ENCODE measurements around the gene RASSF5. TPM values are rescaled to one million over a fixed set of nuclear protein-coding genes. Genes with fewer than 3 reads are reported as not detected.

The RASSF5 gene
- total and polyA plus RNA-seq, 2 of the 13 experiments (the other 11 are each of a cell fraction or from before 2014, with no cell fraction given) = 0.18 to 0.40 TPM

DNA sequence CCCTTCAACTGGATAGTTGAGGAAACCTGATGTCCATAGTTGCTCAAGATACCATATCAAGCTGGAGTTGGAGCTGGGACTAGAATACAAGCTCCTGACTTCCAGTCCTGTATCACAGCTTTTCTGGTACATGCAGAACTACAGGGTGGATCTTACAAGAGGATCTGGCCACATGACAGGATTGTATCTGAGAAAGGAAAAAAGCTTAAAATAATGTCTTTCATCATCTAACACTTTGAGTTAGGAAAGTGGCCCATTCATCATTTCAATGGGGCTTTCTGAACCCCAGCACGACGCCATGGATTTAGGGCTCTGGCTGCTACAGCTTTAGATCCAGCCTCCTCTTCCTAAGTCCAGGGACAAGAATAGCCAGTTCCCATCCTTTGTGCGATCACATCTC is 46.9 kb downstream of the RASSF5 start (continued):
- no peak for TF ChIP-seq TSC22D2 (CRISPR knock-in tag; IDR thresholded peaks at IDR 0.05; ENCODE audit: borderline replicate concordance)
- no peak for TF ChIP-seq SMAD3 (CRISPR knock-in tag; IDR thresholded peaks at IDR 0.05)
- TF ChIP-seq FOXC1 (CRISPR knock-in tag; IDR thresholded peaks at IDR 0.05; ENCODE audit: borderline replicate concordance) = no peak

DNA sequence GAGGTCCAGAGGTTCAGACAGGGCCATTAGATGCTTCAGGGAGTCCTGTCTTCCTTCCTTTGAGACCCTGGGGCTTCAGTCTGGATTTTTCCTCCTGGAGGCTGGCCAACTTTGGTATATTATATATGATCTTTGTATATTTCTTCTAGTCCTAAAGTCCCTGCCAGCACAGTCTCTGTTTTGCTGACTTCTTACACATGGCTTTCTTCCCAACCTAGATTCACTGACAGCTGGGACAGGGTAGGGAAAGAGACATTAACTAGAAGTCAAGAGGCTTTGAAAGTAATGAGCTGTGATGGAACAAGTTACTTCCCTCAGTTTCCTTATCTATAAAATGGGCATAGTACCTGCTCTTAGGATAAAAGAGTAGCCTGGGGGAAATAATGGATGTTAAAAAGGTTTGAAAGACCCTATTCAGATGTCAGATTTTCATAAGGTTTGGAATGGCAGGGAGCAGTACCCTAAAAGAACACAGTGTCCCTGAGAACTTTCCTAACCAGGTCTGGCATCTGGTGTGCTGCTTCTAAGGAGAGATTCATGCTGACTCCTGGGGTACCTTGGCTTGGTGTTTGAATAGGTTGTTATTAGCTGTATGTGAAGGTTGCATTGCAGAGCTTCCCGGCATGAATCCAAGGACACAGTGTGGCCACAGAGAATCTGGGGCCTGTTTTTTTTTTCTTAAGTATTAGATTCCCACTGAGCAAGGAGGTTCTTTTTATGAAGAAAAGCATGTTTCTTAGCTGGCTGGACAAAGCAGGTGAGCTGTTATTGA is 47.6 kb downstream of the RASSF5 start:
- WGBS (ENCODE audit: low lambda C conversion rate) = 23% methylated on average over 1 of the region's 1 CpG
- in situ Hi-C loops (cut with HindIII; ENCODE audit: extremely low pct_ligation_motif_present, low pct_unique_long_range_greater_than_20kb) = no loop called here
- DNase-seq (ENCODE audit: low spot score) (no peak), ATAC-seq (no peak), FAIRE-seq (no peak)
- Histone ChIP-seq H3K4me1 (ENCODE audit: insufficient read depth, low read length) (peaks cover 44% of the 10 kb centered on the region), H3K79me2 (ENCODE audit: insufficient read depth, low read length) (no peaks in the 10 kb centered on the region), H3K36me3 (replicated peaks in 1 of 2; ENCODE audit: control insufficient read depth in 1 of 2, insufficient read depth in 2 of 2, low read length in 2 of 2) (no peaks in the 10 kb centered on the region), H3K4me2 (ENCODE audit: low read depth, low read length) (0 out of 2 replicates have a peak overlapping the region, but pooled peaks have one; percentile 80), H4K20me1 (ENCODE audit: insufficient read depth, low read length) (peaks cover 5% of the 10 kb centered on the region; the same call in 1 of the 2 replicates), H3K27me3 (ENCODE audit: control insufficient read depth in 1 of 2, insufficient read depth in 2 of 2, low read length in 2 of 2) (peaks cover 1 to 24% of the 10 kb centered on the region in 2 experiments; a peak in 4 of 5 replicates), H3K27ac (ENCODE audit: extremely low read length, insufficient read depth, low read length) (no peak overlapping the region), H2AFZ (ENCODE audit: low read length) (no peak overlapping the region), H3K9me3 (ENCODE audit: low read length) (no peaks in the 10 kb centered on the region), H3K4me3 (replicated peaks in 1 of 3; ENCODE audit: insufficient read depth in 1 of 3, low read depth in 2 of 3, low read length in 3 of 3) (no peak overlapping the region), H3K9ac (ENCODE audit: insufficient read depth, low read depth, low read length) (no peak overlapping the region)
- no TSS peak for BruUV-seq (replicated peaks)
- ChIA-PET POLR2A (no interaction called here), CTCF (ENCODE audit: low intra/inter-chr PET ratio, low total read pairs) (no interaction called here)
- TF ChIP-seq, protein P1, sequence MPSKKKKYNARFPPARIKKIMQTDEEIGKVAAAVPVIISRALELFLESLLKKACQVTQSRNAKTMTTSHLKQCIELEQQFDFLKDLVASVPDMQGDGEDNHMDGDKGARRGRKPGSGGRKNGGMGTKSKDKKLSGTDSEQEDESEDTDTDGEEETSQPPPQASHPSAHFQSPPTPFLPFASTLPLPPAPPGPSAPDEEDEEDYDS (CRISPR knock-in tag; IDR thresholded peaks at IDR 0.05) = no peak
- TF ChIP-seq NPAS2 (CRISPR knock-in tag; IDR thresholded peaks at IDR 0.05; ENCODE audit: borderline replicate concordance) = no peak
- intact Hi-C loops (cut with micrococcal nuclease; ENCODE audit: unreplicated experiment) = no loop called here
